ENCODE data around the gene TFEC. TPM values are rescaled to one million over a fixed set of nuclear protein-coding genes. Genes with fewer than 3 reads are reported as not detected.
"Not testable (repeated sequence)": the region's sequence is repeated elsewhere in the genome, so short reads cannot be mapped to it uniquely, and the experiment has no call there.

TFEC gene
- total RNA-seq, 2 donors from 2014 or later = 0.05 to 0.22 TPM

DNA sequence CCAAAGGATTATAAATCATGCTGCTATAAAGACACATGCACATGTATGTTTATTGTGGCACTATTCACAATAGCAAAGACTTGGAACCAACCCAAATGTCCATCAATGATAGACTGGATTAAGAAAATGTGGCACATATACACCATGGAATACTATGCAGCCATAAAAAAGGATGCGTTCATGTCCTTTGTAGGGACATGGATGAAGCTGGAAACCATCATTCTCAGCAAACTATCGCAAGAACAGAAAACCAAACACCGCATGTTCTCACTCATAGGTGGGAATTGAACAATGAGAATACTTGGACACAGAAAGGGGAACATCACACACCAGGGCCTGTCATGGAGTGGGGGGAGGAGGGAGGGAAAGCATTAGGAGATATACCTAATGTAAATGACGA lies 100.4 kb downstream of the TFEC start:
- not testable (repeated sequence) for H3K4me3 Mint-ChIP-seq; H3K27me3 Mint-ChIP-seq; H3K36me3 Mint-ChIP-seq (ENCODE audit: low read depth); H3K27ac Mint-ChIP-seq; H3K4me1 Mint-ChIP-seq; H3K9me3 Mint-ChIP-seq; ATAC-seq (replicated peaks)

DNA sequence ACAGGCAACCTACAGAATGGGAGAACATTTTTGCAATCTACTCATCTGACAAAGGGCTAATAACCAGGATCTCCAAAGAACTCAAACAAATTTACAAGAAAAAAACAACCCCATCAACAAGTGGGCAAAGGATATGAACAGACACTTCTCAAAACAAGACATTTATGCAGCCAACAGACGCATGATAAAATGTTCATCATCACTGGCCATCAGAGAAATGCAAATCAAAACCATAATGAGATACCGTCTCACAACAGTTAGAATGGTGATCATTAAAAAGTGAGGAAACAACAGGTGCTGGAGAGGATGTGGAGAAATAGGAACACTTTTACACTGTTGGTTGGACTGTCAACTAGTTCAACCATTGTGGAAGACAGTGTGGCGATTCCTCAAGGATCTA lies 100.8 kb downstream of the TFEC start:
- not testable (repeated sequence) for H3K9me3 Mint-ChIP-seq; H3K4me1 Mint-ChIP-seq; H3K36me3 Mint-ChIP-seq (ENCODE audit: low read depth); H3K27ac Mint-ChIP-seq; H3K4me3 Mint-ChIP-seq; H3K27me3 Mint-ChIP-seq; ATAC-seq (replicated peaks)

DNA sequence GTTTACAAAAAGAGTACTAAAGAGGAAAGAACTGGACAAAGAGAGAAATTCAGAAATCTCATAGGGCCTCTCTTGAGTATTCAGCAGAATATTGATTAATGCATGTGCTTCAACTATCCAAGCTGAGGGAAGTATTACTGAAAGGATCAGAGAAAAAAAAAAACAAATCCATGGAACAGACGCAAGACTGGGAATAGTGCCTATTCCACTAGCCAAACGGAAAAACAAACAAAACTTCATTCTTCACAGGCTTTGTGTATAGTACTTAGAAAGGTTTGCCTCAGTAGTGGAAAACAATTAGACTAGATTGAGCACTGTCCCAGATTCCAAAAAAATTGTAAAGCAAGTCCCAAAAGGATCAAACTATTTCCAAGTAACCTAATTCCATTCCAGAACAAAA lies 106.2 kb downstream of the TFEC start:
- Mint-ChIP-seq H3K27ac (no peak overlapping the region), H3K36me3 (ENCODE audit: low read depth) (no peaks in the 10 kb centered on the region), H3K4me3 (no peak overlapping the region), H3K27me3 (peaks cover 4% of the 10 kb centered on the region), H3K4me1 (no peaks in the 10 kb centered on the region), H3K9me3 (no peaks in the 10 kb centered on the region)
- no peak for ATAC-seq (replicated peaks)

DNA sequence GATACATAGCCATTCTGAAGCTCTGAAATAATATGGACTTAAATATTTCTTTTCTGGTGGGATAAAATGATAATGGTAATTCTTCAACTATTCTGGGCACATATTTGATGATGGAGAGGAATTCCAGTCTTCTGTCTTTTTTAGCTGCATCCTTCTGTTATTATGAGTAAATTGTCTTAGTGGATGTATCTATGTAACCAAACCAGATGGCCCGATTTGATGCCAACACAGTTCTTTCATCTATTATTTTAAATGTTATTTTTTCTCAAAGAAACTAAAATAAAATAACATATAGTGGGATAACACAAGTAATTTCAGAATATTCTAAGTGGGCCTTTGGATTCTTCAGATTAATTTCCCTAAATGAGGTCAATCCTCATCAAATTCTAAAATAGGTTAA lies 110.2 kb downstream of the TFEC start:
- Mint-ChIP-seq H3K36me3 (ENCODE audit: low read depth) (no peaks in the 10 kb centered on the region), H3K4me3 (no peak overlapping the region), H3K27me3 (peaks cover 4% of the 10 kb centered on the region), H3K27ac (no peak overlapping the region), H3K4me1 (no peaks in the 10 kb centered on the region), H3K9me3 (no peaks in the 10 kb centered on the region)
- no peak for ATAC-seq (replicated peaks)

DNA sequence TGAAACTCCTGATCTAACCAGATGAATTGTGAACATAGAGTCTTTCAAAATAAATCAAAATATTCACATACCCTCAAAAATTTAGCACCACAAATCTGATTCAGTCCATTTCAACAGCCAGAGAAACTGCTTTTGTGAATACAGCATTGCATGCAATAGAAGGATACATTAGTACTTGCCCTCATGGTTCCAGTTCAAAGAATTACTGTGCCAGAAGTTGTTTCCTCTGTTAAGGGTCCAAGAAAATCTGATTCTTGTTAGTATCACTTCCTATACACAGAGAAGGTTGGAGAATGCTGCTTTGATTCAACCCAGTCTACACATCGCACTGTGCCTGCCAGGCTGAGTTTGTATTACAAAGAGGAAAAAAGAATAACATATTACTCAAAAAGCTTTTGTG lies 115.6 kb downstream of the TFEC start:
- Mint-ChIP-seq H3K4me3 (no peak overlapping the region), H3K27me3 (no peaks in the 10 kb centered on the region), H3K36me3 (ENCODE audit: low read depth) (no peaks in the 10 kb centered on the region), H3K27ac (no peak overlapping the region), H3K9me3 (no peaks in the 10 kb centered on the region), H3K4me1 (no peaks in the 10 kb centered on the region)
- ATAC-seq (replicated peaks) = no peak

DNA sequence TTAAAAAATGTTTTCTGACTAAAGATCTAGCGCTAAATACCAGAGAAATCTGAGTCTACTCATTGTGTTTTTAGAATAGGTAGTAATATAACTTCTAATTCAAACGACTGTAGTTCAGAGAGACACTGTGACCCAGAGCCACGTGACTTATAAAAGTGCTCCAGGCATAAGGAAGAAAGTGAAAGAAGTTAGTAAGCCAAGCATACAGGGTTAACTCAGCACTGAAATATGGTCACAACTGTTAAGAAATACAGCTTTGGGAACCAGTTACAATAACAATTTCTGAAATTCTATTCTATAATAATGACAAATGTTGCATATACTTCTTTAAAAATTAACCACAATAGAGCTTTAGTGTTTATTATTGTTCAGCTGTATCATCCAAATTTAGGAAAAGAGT lies 119.1 kb downstream of the TFEC start:
- H3K9me3 Mint-ChIP-seq = no peaks in the 10 kb centered on the region
- no peak overlapping the region for H3K4me3 Mint-ChIP-seq
- H3K36me3 Mint-ChIP-seq (ENCODE audit: low read depth) = no peaks in the 10 kb centered on the region
- H3K27me3 Mint-ChIP-seq = peaks cover 3% of the 10 kb centered on the region
- no peaks in the 10 kb centered on the region for H3K4me1 Mint-ChIP-seq
- no peak overlapping the region for H3K27ac Mint-ChIP-seq
- ATAC-seq (replicated peaks) = no peak

DNA sequence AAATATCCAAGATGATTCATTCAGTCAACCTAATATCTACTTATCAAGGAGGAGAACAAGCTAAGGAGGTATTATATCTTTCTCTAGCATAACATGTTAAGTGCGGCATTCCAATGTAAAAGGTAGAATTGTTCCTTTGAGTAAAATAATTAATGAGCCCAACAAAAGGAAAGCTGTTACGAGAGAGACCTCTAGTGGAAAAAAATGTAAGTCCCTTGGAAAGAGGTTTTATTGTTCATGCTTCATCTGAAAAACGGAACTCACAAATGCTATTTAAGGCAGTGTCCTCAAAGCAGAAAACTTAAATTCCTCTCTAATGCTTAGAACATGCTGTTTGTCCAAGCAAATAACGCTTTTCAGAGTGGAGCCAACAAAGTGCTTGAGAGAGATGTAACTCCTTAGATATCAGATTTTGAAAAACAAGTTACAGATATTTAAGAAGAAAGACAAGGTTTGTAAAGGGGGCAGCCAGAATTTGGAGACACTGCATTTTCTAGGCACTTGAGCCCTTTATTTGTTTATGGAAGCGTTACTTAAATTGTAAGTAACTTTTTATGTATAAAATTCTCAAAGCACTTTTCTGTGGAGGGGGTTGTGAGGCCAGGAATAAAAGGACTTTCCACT lies 119.9 kb downstream of the TFEC start:
- H3K27ac Mint-ChIP-seq = no peak overlapping the region
- H3K4me1 Mint-ChIP-seq = no peaks in the 10 kb centered on the region
- H3K36me3 Mint-ChIP-seq (ENCODE audit: low read depth) = no peaks in the 10 kb centered on the region
- no peak overlapping the region for H3K4me3 Mint-ChIP-seq
- peaks cover 7% of the 10 kb centered on the region for H3K27me3 Mint-ChIP-seq
- no peak for ATAC-seq (replicated peaks)
- no peaks in the 10 kb centered on the region for H3K9me3 Mint-ChIP-seq

DNA sequence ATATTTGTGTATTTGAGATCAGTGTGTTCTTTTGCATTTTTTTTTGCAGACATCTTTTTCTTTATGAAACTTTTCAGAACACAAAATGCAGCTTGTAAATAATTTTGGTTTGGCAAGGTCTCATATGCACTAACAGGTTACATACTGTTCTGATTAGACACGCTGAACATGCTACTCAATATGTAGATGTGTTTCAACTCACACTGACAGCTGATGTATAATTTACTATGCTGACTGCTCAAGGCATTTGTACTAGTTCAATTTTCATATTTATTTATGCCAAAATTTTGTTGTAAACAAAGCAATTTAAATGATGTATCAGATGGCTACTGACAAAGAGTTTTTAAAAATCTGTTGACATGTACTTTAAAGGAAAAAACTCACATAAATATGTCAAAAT lies 123.8 kb downstream of the TFEC start:
- H3K4me3 Mint-ChIP-seq = no peak overlapping the region
- H3K9me3 Mint-ChIP-seq = no peaks in the 10 kb centered on the region
- no peak overlapping the region for H3K27ac Mint-ChIP-seq
- no peaks in the 10 kb centered on the region for H3K4me1 Mint-ChIP-seq
- ATAC-seq (replicated peaks) = no peak
- H3K27me3 Mint-ChIP-seq = peaks cover 10% of the 10 kb centered on the region
- no peaks in the 10 kb centered on the region for H3K36me3 Mint-ChIP-seq (ENCODE audit: low read depth)

DNA sequence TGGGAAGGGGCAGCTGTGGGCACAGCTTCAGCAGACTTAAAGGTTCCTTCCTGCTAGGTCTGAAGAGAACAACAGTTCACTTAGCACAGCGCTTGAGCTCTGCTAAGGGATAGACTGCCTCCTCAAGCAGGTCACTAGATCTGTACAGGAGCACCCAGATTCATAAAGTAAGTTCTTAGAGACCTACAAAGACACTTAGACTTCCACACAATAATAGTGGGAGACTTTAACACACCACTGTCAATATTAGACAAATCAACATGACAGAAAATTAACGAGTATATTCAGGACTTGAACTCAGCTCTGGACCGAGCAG lies 140.9 kb downstream of the TFEC start:
- H3K27me3 Mint-ChIP-seq = peaks cover 17% of the 10 kb centered on the region
- ATAC-seq (replicated peaks) = no peak
- no peaks in the 10 kb centered on the region for H3K36me3 Mint-ChIP-seq (ENCODE audit: low read depth)
- H3K4me3 Mint-ChIP-seq = no peak overlapping the region
- no peaks in the 10 kb centered on the region for H3K4me1 Mint-ChIP-seq
- H3K27ac Mint-ChIP-seq = no peak overlapping the region
- H3K9me3 Mint-ChIP-seq = peaks cover 7% of the 10 kb centered on the region

DNA sequence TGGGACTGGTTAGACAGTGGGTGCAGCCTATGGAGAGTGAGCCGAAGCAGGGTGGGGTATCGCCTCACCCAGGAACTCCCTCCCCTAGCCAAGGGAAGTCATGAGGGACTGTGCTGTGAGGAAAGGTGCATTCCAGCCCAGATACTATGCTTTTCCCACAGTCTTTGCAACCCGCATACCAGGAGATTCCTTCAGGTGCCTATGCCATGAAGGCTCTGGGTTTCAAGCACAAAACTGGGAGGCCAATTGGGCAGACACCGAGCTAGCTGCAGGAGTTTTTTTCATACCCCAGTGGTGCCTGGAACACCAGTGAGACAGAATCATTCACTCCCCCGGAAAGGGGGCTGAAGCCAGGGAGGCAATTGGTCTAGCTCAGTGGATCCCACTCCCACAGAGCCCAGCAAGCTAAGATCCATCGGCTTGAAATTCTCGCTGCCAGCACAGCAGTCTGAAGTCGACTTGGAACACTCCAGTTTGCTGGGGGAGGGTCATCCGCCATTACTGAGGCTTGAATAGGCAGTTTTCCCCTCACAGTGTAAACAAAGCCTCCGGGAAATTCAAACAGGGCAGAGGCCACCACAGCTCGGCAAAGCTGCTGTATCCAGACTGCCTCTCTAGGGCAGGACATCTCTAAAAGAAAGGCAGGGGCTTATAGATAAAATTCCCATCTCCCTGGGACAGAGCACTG lies 141.4 kb downstream of the TFEC start:
- H3K4me1 Mint-ChIP-seq = no peaks in the 10 kb centered on the region
- H3K36me3 Mint-ChIP-seq (ENCODE audit: low read depth) = no peaks in the 10 kb centered on the region
- no peak overlapping the region for H3K27ac Mint-ChIP-seq
- no peak overlapping the region for H3K4me3 Mint-ChIP-seq
- ATAC-seq (replicated peaks) = no peak
- H3K9me3 Mint-ChIP-seq = peaks cover 7% of the 10 kb centered on the region
- H3K27me3 Mint-ChIP-seq = peaks cover 17% of the 10 kb centered on the region

DNA sequence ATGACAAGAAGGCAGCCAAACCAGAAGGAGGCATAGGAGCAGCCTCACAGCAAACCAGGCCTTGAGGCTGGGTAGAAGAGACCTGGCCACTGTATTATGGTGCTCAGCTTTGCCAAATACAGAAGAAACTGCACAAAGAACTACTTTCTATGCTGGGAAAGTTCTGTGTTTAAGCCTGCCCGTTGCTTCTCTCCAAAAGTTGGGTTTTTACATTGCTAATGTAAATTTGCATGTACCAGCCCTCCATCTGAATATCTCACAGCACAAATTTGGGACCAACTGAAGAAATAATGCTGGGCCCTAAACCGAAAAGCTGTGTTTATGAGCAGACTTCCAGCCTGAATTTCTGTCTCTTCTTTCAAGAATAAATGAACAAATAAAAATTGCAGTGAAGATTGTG lies 145.0 kb downstream of the TFEC start:
- H3K27ac Mint-ChIP-seq = no peak overlapping the region
- H3K4me3 Mint-ChIP-seq = no peak overlapping the region
- no peaks in the 10 kb centered on the region for H3K36me3 Mint-ChIP-seq (ENCODE audit: low read depth)
- peaks cover 7% of the 10 kb centered on the region for H3K9me3 Mint-ChIP-seq
- H3K4me1 Mint-ChIP-seq = no peaks in the 10 kb centered on the region
- peaks cover 9% of the 10 kb centered on the region for H3K27me3 Mint-ChIP-seq
- no peak for ATAC-seq (replicated peaks)

Other genes with a start within 250 kb of the TFEC start
- gene TES, start 179.8 kb upstream of the TFEC start, total RNA-seq = 10 to 100 TPM; 57.6 to 79.4 TPM